ENCODE measurements around the gene LSM3.

Gene LSM3

DNA sequence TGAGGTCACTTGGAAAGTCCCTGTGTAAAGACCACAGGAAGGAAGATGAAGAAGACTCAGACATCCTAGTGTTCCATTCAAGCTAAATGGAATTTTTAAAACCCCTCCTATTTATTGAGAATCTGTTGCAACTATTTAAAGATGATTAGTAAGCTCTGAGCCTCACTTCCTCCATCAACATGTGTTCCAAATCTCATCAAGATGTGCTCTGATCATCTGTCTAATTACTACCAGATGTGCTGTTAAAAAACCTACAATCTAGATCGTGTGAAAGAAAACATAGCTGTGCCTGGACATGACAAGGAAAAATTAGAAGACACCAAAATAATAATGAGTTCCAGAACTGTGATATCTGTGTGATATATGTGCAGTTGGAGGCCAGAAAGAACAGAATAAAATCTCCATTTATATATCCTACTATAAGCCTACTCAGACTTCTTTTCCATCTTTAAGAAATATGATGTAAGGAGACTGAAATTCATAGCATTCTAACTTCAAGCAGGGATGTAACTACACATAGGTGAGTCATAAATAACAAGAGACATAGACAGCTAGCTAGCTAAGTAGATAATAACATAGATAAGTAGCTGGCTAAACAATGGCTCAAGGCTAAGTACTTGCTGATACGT is 8.0 kb upstream of the LSM3 start:
- DNase-seq (ENCODE audit: low spot score) = no peak
- TF ChIP-seq, protein P1, sequence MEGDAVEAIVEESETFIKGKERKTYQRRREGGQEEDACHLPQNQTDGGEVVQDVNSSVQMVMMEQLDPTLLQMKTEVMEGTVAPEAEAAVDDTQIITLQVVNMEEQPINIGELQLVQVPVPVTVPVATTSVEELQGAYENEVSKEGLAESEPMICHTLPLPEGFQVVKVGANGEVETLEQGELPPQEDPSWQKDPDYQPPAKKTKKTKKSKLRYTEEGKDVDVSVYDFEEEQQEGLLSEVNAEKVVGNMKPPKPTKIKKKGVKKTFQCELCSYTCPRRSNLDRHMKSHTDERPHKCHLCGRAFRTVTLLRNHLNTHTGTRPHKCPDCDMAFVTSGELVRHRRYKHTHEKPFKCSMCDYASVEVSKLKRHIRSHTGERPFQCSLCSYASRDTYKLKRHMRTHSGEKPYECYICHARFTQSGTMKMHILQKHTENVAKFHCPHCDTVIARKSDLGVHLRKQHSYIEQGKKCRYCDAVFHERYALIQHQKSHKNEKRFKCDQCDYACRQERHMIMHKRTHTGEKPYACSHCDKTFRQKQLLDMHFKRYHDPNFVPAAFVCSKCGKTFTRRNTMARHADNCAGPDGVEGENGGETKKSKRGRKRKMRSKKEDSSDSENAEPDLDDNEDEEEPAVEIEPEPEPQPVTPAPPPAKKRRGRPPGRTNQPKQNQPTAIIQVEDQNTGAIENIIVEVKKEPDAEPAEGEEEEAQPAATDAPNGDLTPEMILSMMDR (IDR thresholded peaks at IDR 0.05; ENCODE audit: extremely low read depth, missing control alignments) = no peak

GRCh38 chr3:14172496-14172895 is 6.1 kb upstream of the LSM3 start:
- TF ChIP-seq, protein P1 (IDR thresholded peaks at IDR 0.05; ENCODE audit: extremely low read depth, missing control alignments) = no peak
- DNase-seq (ENCODE audit: low spot score) = no peak

DNA sequence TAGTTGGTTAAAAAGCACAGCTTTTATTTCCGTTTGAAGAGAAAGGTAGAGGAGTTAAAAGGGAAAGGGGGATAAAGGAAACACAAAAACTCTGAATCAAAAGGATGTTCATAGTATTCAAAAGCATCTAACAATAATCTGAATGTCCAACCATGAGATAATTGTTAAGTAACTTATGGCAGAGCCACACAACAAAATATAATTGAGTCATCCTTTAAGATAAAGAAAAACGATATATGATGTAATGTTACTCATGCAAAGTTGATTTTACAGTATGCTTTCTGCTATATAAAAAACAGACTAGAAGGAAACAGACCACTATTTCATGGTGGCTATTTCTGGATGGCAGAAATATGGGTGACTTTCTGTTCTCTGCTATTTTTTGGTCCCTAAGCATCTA is 4.1 kb upstream of the LSM3 start:
- DNase-seq (ENCODE audit: low spot score) = no peak
- TF ChIP-seq, protein P1 (IDR thresholded peaks at IDR 0.05; ENCODE audit: extremely low read depth, missing control alignments) = no peak

DNA sequence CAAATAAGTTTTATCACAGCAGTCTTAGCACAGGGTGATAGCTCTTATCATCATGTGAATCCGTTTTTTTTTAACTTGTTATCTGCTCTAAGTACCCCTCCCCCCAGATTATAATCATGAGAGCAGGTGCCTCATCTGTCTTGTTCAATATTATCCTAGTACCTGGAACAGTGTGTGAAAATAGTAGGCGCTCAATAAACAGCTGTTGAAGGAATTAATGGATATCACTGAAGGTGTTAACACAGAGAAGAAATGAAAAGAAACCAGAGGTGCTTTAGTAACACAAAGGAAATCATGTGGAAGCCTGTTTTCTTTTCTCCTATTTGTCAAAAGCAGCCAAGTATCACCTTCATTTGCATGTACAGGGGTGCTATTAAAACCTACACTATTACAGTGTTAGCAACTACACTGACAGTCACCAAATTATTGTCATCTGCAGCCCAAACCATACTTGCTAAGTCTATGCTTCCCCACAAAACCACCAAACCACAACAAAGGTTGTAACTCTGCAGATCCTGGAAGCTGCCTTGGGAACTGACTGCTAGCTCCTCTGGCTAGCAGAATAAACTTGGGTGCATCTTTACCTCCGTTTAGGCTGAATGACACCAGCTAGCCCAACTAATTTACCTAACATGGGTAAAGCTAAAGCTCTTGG is 3.1 kb upstream of the LSM3 start:
- peak; percentile 51 for DNase-seq (ENCODE audit: low spot score)
- TF ChIP-seq, protein P1 (IDR thresholded peaks at IDR 0.05; ENCODE audit: extremely low read depth, missing control alignments) = no peak

GRCh38 chr3:14177580-14178246 is 904 bp upstream of the LSM3 start:
- TF ChIP-seq, protein P1 (IDR thresholded peaks at IDR 0.05; ENCODE audit: extremely low read depth, missing control alignments) = no peak
- DNase-seq (ENCODE audit: low spot score) = no peak

- DNase-seq (ENCODE audit: low spot score) = no peak
- TF ChIP-seq, protein P1 (IDR thresholded peaks at IDR 0.05; ENCODE audit: extremely low read depth, missing control alignments) = no peak
Observed at GRCh38 chr3:14179114-14179465, 473 bp downstream of the LSM3 start.

GRCh38 chr3:14179795-14180194 is 1.2 kb downstream of the LSM3 start:
- DNase-seq (ENCODE audit: low spot score) = no peak
- TF ChIP-seq, protein P1 (IDR thresholded peaks at IDR 0.05; ENCODE audit: extremely low read depth, missing control alignments) = no peak

All from GM20000 (cell line).